Camera-type eye (tissue), 1 donor: ENCODE results near the gene BBS5. TPM values are rescaled to one million over a fixed set of nuclear protein-coding genes. Genes with fewer than 3 reads are reported as not detected.

ENCODE experiments used
- total RNA-seq: library from RNA; depleted of rRNA; stranded (reverse); fragments of >200 nt; gene quantifications from one replicate; pipeline ENCODE4 v1.2.3, GENCODE V29; 2014

BBS5 gene
- 33.8 TPM for total RNA-seq

GRCh38 chr2:169479257-169480078, at the start of gene BBS5:
Gene BBS5 (plus strand): TSS chr2:169479494. CDS start chr2:169479554, 60 bp downstream.

DNA sequence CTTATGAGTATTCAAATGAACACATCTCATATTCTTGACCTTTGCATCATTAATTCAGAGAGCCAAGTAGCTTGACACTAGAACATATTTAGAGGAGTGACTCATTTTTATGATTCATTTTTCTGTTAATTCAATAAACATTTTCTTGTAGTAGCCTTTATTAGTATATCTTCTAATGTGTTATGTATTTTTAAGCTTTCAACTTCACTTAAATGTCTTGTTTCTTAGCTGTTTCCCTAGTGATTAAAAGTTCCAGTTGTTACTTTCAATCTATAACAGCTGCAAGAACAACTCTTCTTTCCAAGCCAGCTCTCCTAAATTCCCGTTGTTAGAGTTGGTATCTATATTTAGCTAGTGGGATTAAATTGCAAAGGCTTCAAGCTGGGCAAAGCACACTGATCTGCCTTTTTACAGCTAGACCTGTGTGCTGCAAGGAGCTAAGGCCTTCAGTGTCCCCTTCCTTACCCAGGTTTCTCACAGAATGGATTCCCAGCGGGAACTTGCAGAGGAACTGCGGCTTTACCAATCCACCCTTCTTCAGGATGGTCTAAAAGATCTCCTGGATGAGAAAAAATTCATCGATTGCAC, 30.1 kb downstream of the BBS5 start, which contains the start of gene KLHL41:
Gene KLHL41, plus strand, starts transcription at position 405 of the 588 bp plus-strand sequence. Its CDS starts 77 bp downstream, at position 482.

Other genes starting within 250 kb of the BBS5 start
- gene LRP2, start 117.0 kb upstream of the BBS5 start, total RNA-seq: 88.0 TPM
- 209 TPM for gene KLHL41, start 30.2 kb downstream of the BBS5 start, total RNA-seq
- 51.5 TPM for gene FASTKD1, start 94.4 kb downstream of the BBS5 start, total RNA-seq
- 68.1 TPM for gene PPIG, start 104.9 kb downstream of the BBS5 start, total RNA-seq
- 1.2 TPM for gene CFAP210, start 214.9 kb downstream of the BBS5 start, total RNA-seq
- 19.4 TPM for gene PHOSPHO2, start 215.0 kb downstream of the BBS5 start, total RNA-seq